Natural killer cell (primary cell): ENCODE measurements around the gene MICAL2. TPM values are rescaled to one million over a fixed set of nuclear protein-coding genes. Genes with fewer than 3 reads are reported as not detected.

Source experiments
- ATAC-seq, 3 donors: fragments of 150-1000 bp in 2 of 3; fragments of 200-7000 bp in 1 of 3; cut with Tn5 transposase; 1 replicate in 1 of 3; 2 replicates in 2 of 3; pipeline ENCODE4 v1.10.0; 2021; ENCODE audit warnings: mild to moderate bottlenecking in 2 of 3, moderate library complexity in 2 of 3
- DNase-seq, 2 donors: peaks; one replicate each; pipeline versions ENCODE4 v3.0.0 to v3.0.0-alpha.2; 2013 to 2021; ENCODE audit warnings: mixed read lengths in 1 of 2
- H3K27ac ChIP-seq: one replicate; pipeline ENCODE4 v1.5.1; 2013; ENCODE audit warnings: mild to moderate bottlenecking, low read length
- H3K27me3 ChIP-seq: one replicate; pipeline ENCODE4 v1.6.1; 2013; ENCODE audit warnings: low read length; ENCODE audit not compliant: control insufficient read depth, insufficient read depth
- H3K36me3 ChIP-seq: one replicate; pipeline ENCODE4 v1.6.1; 2013; ENCODE audit warnings: low read length; ENCODE audit not compliant: control insufficient read depth, insufficient read depth
- H3K4me1 ChIP-seq: one replicate; pipeline ENCODE4 v1.6.1; 2013; ENCODE audit warnings: low read length; ENCODE audit not compliant: control insufficient read depth, insufficient read depth
- H3K4me3 ChIP-seq: one replicate; pipeline ENCODE4 v1.5.1; 2013; ENCODE audit warnings: low read length
- H3K9me3 ChIP-seq: one replicate; pipeline ENCODE4 v1.6.1; 2013; ENCODE audit warnings: low read length; ENCODE audit not compliant: control insufficient read depth, insufficient read depth
- H3K27ac Mint-ChIP-seq, 2 donors: one replicate each; pipeline ENCODE4 v1.8.0; 2022; ENCODE audit warnings: mild to moderate bottlenecking in 2 of 2, mixed read lengths in 2 of 2, moderate library complexity in 1 of 2
- H3K27me3 Mint-ChIP-seq, 2 donors: one replicate each; pipeline ENCODE4 v1.8.0; 2022; ENCODE audit warnings: low read depth in 2 of 2, mixed read lengths in 2 of 2
- H3K36me3 Mint-ChIP-seq: one replicate; pipeline ENCODE4 v1.8.0; 2022; ENCODE audit warnings: mixed read lengths
- H3K4me1 Mint-ChIP-seq, 2 donors: one replicate each; pipeline ENCODE4 v1.8.0; 2022; ENCODE audit warnings: mixed read lengths in 2 of 2
- H3K4me3 Mint-ChIP-seq: one replicate; pipeline ENCODE4 v1.8.0; 2022; ENCODE audit warnings: mild to moderate bottlenecking, moderate library complexity, mixed read lengths
- H3K9me3 Mint-ChIP-seq, 2 donors: one replicate each; pipeline ENCODE4 v1.8.0; 2022; ENCODE audit warnings: mixed read lengths in 2 of 2
- WGBS: methylation state at CpG from one replicate; pipeline ENCODE4 v1.1.7; 2013; ENCODE audit warnings: missing lambda C conversion rate; ENCODE audit not compliant: insufficient coverage; 5-methylcytosine and 5-hydroxymethylcytosine counted together
- intact Hi-C: fragments of 100-400 bp; cut with micrococcal nuclease; formaldehyde crosslinking; loops from one replicate; pipeline ENCODE4 v1.14.2; 2022
- total RNA-seq, 4 donors: library from RNA; stranded (reverse); fragments of 120-200 nt in 1 of 4; gene quantifications; one replicate each; pipeline versions ENCODE4 v1.2.3 to v1.2.4, GENCODE V29; 2013 to 2022
- TF ChIP-seq, protein P1 (sequence below): fragments of 200-600 bp; IDR thresholded peaks from one replicate; pipeline ENCODE4 v1.8.0; 2022; ENCODE audit warnings: antibody characterized with exemption

The MICAL2 gene
- total RNA-seq, 3 donors from 2014 or later (not counting 1 experiment from before 2014, with no cell fraction given), result 54.6 to 68.6 (median 57.4) TPM

- H3K27me3 Mint-ChIP-seq, result no peaks in the 10 kb centered on the region
- Histone ChIP-seq H3K4me1 (peaks cover 4% of the 10 kb centered on the region), H3K27ac (no peak overlapping the region), H3K9me3 (no peaks in the 10 kb centered on the region), H3K4me3 (no peak overlapping the region), H3K36me3 (no peaks in the 10 kb centered on the region), H3K27me3 (no peaks in the 10 kb centered on the region)
- intact Hi-C loops, result loop anchor here (1.0 to 2.0 kb wide), 2 partner anchors 193 to 482 kb away; no protein-coding TSS in a partner anchor
- ATAC-seq (no peak), DNase-seq (no peak)
- no peak overlapping the region for H3K27ac Mint-ChIP-seq
- 86% methylated on average over 15 of the region's 15 CpGs for WGBS
- no peaks in the 10 kb centered on the region for H3K4me1 Mint-ChIP-seq
- TF ChIP-seq, protein P1, sequence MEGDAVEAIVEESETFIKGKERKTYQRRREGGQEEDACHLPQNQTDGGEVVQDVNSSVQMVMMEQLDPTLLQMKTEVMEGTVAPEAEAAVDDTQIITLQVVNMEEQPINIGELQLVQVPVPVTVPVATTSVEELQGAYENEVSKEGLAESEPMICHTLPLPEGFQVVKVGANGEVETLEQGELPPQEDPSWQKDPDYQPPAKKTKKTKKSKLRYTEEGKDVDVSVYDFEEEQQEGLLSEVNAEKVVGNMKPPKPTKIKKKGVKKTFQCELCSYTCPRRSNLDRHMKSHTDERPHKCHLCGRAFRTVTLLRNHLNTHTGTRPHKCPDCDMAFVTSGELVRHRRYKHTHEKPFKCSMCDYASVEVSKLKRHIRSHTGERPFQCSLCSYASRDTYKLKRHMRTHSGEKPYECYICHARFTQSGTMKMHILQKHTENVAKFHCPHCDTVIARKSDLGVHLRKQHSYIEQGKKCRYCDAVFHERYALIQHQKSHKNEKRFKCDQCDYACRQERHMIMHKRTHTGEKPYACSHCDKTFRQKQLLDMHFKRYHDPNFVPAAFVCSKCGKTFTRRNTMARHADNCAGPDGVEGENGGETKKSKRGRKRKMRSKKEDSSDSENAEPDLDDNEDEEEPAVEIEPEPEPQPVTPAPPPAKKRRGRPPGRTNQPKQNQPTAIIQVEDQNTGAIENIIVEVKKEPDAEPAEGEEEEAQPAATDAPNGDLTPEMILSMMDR, result no peak
- H3K9me3 Mint-ChIP-seq, result no peaks in the 10 kb centered on the region
- no peaks in the 10 kb centered on the region for H3K36me3 Mint-ChIP-seq
- no peak overlapping the region for H3K4me3 Mint-ChIP-seq
Measured at GRCh38 chr11:12280838-12281565, 170.6 kb downstream of the MICAL2 start.

GRCh38 chr11:12281571-12282478, 171.4 kb downstream of the MICAL2 start:
- Mint-ChIP-seq H3K27ac (no peak overlapping the region), H3K36me3 (no peaks in the 10 kb centered on the region), H3K4me1 (no peaks in the 10 kb centered on the region), H3K27me3 (no peaks in the 10 kb centered on the region), H3K9me3 (no peaks in the 10 kb centered on the region), H3K4me3 (no peak overlapping the region)
- intact Hi-C loops, result loop anchor here (1.0 to 2.0 kb wide), 3 partner anchors 194 to 483 kb away; no protein-coding TSS in a partner anchor
- ATAC-seq (peak; percentile 77 to 86 (median 82)), DNase-seq (peak; percentile 73 to 88)
- WGBS, result 28% methylated on average over 11 of the region's 12 CpGs
- Histone ChIP-seq H3K27ac (no peak overlapping the region), H3K4me1 (peaks cover 4% of the 10 kb centered on the region), H3K9me3 (no peaks in the 10 kb centered on the region), H3K4me3 (no peak overlapping the region), H3K27me3 (no peaks in the 10 kb centered on the region), H3K36me3 (no peaks in the 10 kb centered on the region)
- TF ChIP-seq, protein P1, result peak; percentile 95

- H3K27me3 Mint-ChIP-seq, result no peaks in the 10 kb centered on the region
- H3K27ac ChIP-seq, result no peak overlapping the region
- no peaks in the 10 kb centered on the region for H3K27me3 ChIP-seq
- TF ChIP-seq, protein P1, result no peak
- H3K36me3 Mint-ChIP-seq, result no peaks in the 10 kb centered on the region
- H3K9me3 Mint-ChIP-seq, result no peaks in the 10 kb centered on the region
- H3K4me3 Mint-ChIP-seq, result no peak overlapping the region
- H3K9me3 ChIP-seq, result no peaks in the 10 kb centered on the region
- no peaks in the 10 kb centered on the region for H3K4me1 Mint-ChIP-seq
- H3K4me1 ChIP-seq, result peaks cover 4% of the 10 kb centered on the region
- intact Hi-C loops, result loop anchor here (1.0 kb wide), 1 partner anchor 235 kb away; no protein-coding TSS in a partner anchor
- WGBS, result 86% methylated on average over 6 of the region's 6 CpGs
- H3K36me3 ChIP-seq, result no peaks in the 10 kb centered on the region
- H3K4me3 ChIP-seq, result no peak overlapping the region
- ATAC-seq, result no peak
- no peak for DNase-seq
- H3K27ac Mint-ChIP-seq, result no peak overlapping the region
Measured at GRCh38 chr11:12282676-12283075, 172.3 kb downstream of the MICAL2 start.
